ENCODE results near the gene TMEM143. TPM values are rescaled to one million over a fixed set of nuclear protein-coding genes. Genes with fewer than 3 reads are reported as not detected.

TMEM143 gene
- polyA plus RNA-seq, 3 donors: 1.7 to 11.9 (median 2.1) TPM

DNA sequence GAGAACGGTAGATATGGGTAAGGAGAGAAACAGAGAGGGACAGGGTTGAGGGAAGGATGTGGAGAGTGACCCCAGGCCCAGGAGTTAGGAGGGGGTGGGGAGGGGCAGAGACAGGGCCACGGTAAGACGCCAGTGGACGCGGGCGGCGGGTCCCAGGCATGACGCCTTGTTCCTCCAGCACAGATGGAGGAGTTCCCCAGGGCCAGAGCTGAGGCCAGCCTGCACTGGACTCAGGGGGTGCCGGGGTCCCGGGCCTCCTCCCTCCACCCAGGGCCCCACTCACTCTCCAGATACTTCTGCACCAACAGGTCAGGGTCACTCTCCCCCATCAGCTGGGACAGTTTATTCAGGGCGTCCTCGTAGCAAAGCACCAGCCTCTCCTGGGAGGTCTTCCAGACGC lies 60.4 kb downstream of the TMEM143 start:
- H4K20me1 ChIP-seq (ENCODE audit: insufficient read depth, low read length): no peaks in the 10 kb centered on the region
- H3K4me1 ChIP-seq (ENCODE audit: control insufficient read depth in 1 of 2, insufficient read depth in 2 of 2, low read length in 2 of 2): no peaks in the 10 kb centered on the region
- no peak overlapping the region for H2AFZ ChIP-seq (ENCODE audit: insufficient read depth, low read depth, low read length, poor library complexity, severe bottlenecking)
- intact Hi-C loops (cut with micrococcal nuclease): no loop called here
- H3K4me2 ChIP-seq (replicated peaks; ENCODE audit: extremely low read depth, low read length, poor library complexity, severe bottlenecking): no peak overlapping the region
- no peaks in the 10 kb centered on the region for H3K36me3 ChIP-seq (replicated peaks in 1 of 2; ENCODE audit: control insufficient read depth in 1 of 2, insufficient read depth in 2 of 2, low read length in 2 of 2)
- DNase-seq: no peak
- no peaks in the 10 kb centered on the region for H3K79me2 ChIP-seq (ENCODE audit: insufficient read depth, low read length)
- H3K4me3 ChIP-seq (replicated peaks in 1 of 3; ENCODE audit: low read depth in 2 of 3, low read length in 3 of 3): no peak overlapping the region
- Mint-ChIP-seq H3K36me3 (no peaks in the 10 kb centered on the region), H3K27me3 (ENCODE audit: low read depth in 3 of 3) (peaks cover 2 to 4% (median 2%) of the 10 kb centered on the region in 3 donors), H3K4me1 (no peaks in the 10 kb centered on the region), H3K9me3 (no peaks in the 10 kb centered on the region), H3K4me3 (no peak overlapping the region), H3K27ac (no peak overlapping the region)
- no peaks in the 10 kb centered on the region for H3K27me3 ChIP-seq (ENCODE audit: control insufficient read depth in 2 of 2, insufficient read depth in 2 of 2, low read length in 2 of 2)
- WGBS (ENCODE audit: insufficient coverage): 96% methylated on average over 9 of the region's 13 CpGs
- H3K9ac ChIP-seq (ENCODE audit: insufficient read depth, low read length, poor library complexity, severe bottlenecking): no peak overlapping the region
- no peaks in the 10 kb centered on the region for H3K9me3 ChIP-seq (replicated peaks in 1 of 2; ENCODE audit: control insufficient read depth in 1 of 2, insufficient read depth in 1 of 2, low read length in 2 of 2)
- TF ChIP-seq, protein P1, sequence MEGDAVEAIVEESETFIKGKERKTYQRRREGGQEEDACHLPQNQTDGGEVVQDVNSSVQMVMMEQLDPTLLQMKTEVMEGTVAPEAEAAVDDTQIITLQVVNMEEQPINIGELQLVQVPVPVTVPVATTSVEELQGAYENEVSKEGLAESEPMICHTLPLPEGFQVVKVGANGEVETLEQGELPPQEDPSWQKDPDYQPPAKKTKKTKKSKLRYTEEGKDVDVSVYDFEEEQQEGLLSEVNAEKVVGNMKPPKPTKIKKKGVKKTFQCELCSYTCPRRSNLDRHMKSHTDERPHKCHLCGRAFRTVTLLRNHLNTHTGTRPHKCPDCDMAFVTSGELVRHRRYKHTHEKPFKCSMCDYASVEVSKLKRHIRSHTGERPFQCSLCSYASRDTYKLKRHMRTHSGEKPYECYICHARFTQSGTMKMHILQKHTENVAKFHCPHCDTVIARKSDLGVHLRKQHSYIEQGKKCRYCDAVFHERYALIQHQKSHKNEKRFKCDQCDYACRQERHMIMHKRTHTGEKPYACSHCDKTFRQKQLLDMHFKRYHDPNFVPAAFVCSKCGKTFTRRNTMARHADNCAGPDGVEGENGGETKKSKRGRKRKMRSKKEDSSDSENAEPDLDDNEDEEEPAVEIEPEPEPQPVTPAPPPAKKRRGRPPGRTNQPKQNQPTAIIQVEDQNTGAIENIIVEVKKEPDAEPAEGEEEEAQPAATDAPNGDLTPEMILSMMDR (IDR thresholded peaks at IDR 0.05): no peak
- H3K27ac ChIP-seq (ENCODE audit: low read depth in 1 of 2, low read length in 2 of 2): no peak overlapping the region

DNA sequence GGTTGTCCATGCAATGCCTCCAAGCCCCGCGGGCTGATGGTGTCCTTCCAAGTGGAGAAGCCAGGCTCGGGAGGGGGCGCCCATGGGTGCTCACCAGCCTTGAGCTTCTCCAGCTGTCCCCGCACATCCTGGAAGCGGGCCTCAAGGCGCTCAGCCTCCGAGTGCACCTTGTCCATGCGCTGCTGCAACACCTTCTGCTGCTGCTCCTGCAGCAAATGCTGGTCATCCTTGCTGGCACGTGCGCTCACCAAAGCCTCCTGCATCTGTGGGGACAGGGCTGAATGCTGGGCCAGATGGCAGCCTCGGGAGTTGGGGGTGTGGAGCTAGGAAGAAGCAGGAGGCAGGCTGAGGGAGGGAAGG lies 61.2 kb downstream of the TMEM143 start:
- no peak overlapping the region for H3K4me3 Mint-ChIP-seq

More for the DNA sequence above, 61.2 kb downstream of the TMEM143 start:
- Histone ChIP-seq H3K9me3 (replicated peaks in 1 of 2; ENCODE audit: control insufficient read depth in 1 of 2, insufficient read depth in 1 of 2, low read length in 2 of 2) (no peaks in the 10 kb centered on the region), H3K79me2 (ENCODE audit: insufficient read depth, low read length) (no peaks in the 10 kb centered on the region), H3K36me3 (replicated peaks in 1 of 2; ENCODE audit: control insufficient read depth in 1 of 2, insufficient read depth in 2 of 2, low read length in 2 of 2) (no peaks in the 10 kb centered on the region), H3K4me3 (replicated peaks in 1 of 3; ENCODE audit: low read depth in 2 of 3, low read length in 3 of 3) (no peak overlapping the region), H3K4me1 (ENCODE audit: control insufficient read depth in 1 of 2, insufficient read depth in 2 of 2, low read length in 2 of 2) (no peaks in the 10 kb centered on the region), H3K9ac (ENCODE audit: insufficient read depth, low read length, poor library complexity, severe bottlenecking) (no peak overlapping the region), H2AFZ (ENCODE audit: insufficient read depth, low read depth, low read length, poor library complexity, severe bottlenecking) (no peak overlapping the region), H4K20me1 (ENCODE audit: insufficient read depth, low read length) (no peaks in the 10 kb centered on the region), H3K27me3 (ENCODE audit: control insufficient read depth in 2 of 2, insufficient read depth in 2 of 2, low read length in 2 of 2) (no peaks in the 10 kb centered on the region), H3K4me2 (replicated peaks; ENCODE audit: extremely low read depth, low read length, poor library complexity, severe bottlenecking) (no peak overlapping the region), H3K27ac (ENCODE audit: low read depth in 1 of 2, low read length in 2 of 2) (no peak overlapping the region)
- intact Hi-C loops (cut with micrococcal nuclease): no loop called here
- WGBS (ENCODE audit: insufficient coverage): 87% methylated on average over 12 of the region's 12 CpGs
- no peaks in the 10 kb centered on the region for H3K4me1 Mint-ChIP-seq
- DNase-seq: no peak
- no peaks in the 10 kb centered on the region for H3K36me3 Mint-ChIP-seq
- TF ChIP-seq, protein P1 (IDR thresholded peaks at IDR 0.05): no peak
- H3K27ac Mint-ChIP-seq: no peak overlapping the region
- H3K9me3 Mint-ChIP-seq: no peaks in the 10 kb centered on the region
- peaks cover 2 to 4% (median 2%) of the 10 kb centered on the region in 3 donors for H3K27me3 Mint-ChIP-seq (ENCODE audit: low read depth in 3 of 3)

All from CD14-positive monocyte (primary cell).